HG03103 (cell line): ENCODE data around the gene DSCAM.
"Not testable (repeated sequence)": the region's sequence is repeated elsewhere in the genome, so short reads cannot be mapped to it uniquely, and the experiment has no call there.

ENCODE experiments used
- ATAC-seq: cut with Tn5 transposase; IDR thresholded peaks from one replicate; pipeline ENCODE4 v1.9.1; 2021; ENCODE audit warnings: low read depth; ENCODE audit not compliant: unreplicated experiment

DSCAM gene

GRCh38 chr21:40355076-40355475 is 491.9 kb downstream of the DSCAM start:
- ATAC-seq: no peak

DNA sequence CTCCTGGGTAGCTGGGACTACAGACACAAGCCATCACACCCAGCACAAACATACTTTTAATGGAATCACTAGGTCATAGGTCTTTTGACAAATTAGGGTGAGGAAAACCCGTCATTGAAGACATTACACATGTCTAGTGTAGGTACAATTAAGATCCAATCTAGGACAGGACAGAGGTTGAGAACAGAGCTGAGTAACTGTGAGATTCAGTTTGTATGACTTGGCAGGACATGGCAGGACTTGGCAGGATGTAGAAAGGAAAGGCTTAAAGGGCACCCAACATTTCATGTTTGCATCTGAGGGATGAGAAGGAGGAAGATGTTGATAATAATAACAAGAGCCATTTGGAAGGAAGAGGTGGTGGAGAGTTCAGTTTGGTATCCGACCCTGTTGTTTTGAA is 496.0 kb downstream of the DSCAM start:
- no peak for ATAC-seq

DNA sequence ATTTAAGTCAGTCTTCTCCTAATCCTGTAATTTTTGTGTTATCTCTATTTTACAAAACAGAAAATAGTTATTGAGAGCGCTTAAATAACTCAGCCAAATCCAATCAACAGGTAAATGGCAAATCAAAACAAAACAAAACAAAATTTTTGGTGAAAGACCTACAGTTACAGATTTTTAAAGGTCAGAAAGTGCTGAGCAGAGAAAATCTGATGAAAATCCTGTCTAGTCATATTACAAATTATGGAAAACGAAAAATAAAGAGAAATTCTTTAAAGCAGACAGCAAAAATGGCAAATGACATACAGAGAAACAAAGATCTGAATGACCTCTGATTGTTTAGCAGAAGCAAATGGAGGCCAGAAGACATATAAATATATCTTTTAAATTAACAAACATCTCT is 497.4 kb downstream of the DSCAM start:
- no peak for ATAC-seq

DNA sequence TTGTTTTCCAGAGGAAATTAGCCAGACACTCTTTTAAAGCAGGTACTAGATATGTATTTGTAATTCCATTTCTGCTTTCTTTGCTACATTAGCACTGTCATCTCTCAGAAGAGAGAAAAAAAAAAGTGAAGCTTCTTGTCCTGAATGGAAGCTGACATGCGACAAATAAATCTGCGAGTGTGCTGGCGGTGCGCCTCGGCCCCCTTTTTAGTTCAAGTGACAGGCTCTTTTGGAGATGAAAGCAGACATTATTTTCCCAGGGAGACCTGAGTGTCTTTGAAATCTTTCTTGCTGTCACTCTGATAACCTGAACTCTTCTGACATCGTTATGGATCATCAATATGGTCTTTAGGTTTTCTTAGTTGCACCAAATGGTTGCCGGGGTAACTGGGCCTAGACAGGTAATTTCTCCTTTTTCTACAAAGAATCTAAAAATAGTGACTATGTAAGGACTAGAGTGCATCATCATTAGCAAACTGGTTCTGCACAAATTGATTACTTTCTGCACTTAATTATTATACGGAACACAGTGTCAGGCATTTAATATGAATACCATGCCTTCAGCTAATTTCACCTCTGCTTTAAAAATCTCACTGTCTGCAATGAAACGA is 501.1 kb downstream of the DSCAM start:
- ATAC-seq: no peak

DNA sequence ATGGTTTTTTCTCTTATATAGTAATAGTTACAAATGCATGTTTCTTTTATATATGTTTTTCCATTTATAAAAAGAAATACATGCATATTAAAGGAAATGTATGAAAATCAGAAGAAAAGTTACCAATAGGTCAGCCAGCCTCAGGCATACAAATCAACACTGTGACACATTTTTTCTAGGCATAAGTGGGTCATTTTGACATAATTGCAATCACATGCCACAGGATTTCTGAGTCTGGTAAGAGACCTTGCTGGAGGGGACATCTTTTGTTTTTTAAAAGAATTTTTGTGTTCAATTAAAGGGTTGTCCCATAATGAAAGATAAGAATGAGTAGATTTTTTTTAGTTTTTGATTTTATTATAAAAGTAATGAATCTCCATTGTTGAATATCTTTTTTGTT is 506.6 kb downstream of the DSCAM start:
- no peak for ATAC-seq

GRCh38 chr21:40339050-40339449 is 507.9 kb downstream of the DSCAM start:
- no peak for ATAC-seq

GRCh38 chr21:40337981-40338380 is 509.0 kb downstream of the DSCAM start:
- ATAC-seq: no peak

- no peak for ATAC-seq
These were observed 511.3 kb downstream of the DSCAM start for GRCh38 chr21:40335704-40336103.

DNA sequence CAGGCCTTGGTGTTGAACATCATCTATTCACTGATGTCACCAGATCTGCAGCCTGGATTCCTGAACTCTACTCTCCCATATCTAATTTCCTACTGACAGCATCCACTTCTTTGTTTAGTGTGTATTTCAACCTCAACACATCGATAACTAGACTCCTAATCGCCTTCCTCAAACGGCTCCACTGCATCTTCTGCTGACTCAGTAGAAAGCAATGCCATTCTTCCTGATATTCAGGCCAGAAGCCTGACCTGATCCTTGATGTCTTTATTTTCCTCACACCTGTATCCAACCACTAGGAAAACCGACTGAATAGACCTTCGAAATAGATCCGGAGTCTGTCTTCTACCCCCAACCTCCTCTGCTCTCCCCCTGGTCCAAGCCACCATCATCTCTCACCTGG is 512.8 kb downstream of the DSCAM start:
- ATAC-seq: no peak

DNA sequence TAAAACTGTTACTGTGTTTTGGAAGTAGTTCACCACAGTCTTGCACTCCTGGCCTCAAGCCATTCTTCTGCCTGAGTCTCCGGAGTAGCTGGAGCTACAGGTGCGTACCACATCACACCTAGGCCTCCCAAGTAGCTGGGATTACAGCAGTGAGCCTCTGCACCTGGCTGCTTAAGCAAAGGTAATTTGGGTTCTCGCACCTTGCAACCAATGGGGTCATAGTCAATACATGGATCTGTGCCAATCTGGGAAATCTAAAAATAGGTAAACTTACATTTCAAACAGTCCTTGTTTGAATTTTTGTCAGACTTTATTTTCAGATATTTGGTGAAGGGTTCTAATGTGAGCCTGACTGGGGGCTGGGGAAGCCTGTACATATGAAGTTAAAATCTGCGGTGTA is 513.2 kb downstream of the DSCAM start:
- no peak for ATAC-seq

DNA sequence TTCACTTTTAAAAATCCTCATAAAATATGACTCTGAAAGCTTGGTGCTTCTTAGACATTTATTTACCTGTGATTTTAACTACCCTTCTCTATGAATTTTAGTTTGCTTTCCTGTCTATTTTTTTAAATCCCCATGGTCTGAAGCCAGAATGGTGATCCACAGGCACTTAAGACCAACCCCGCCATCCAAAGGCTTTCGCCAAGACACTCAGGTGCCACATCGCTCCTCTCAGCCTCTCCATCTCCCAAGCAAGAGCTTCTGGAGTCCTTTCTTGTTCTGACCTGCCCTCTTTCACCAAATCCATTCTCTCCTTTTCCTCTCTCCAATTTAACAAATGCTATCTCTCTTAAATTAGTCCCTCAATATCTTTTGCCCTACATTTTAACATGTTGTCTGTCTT is 515.2 kb downstream of the DSCAM start:
- ATAC-seq: no peak

- ATAC-seq: no peak
These were observed 515.8 kb downstream of the DSCAM start for GRCh38 chr21:40331172-40331571.

DNA sequence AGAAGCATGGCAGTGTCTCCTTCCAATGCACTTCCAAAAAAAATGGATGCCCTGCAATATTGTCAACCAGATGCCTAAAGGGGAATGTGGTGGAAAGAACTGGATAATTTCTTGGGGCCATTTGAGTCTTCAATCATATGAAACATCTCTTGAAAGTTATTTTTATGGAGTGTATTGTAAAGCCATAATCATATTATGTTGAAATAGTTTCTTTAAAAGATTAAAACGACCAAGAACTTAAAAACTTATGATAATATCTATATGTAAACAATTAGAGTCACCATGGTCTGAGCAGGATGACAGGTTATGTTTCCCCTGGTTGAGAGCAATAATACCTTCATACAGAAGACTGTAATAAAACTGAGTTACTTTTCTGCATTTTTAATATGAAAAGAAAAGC is 522.6 kb downstream of the DSCAM start:
- ATAC-seq: no peak

DNA sequence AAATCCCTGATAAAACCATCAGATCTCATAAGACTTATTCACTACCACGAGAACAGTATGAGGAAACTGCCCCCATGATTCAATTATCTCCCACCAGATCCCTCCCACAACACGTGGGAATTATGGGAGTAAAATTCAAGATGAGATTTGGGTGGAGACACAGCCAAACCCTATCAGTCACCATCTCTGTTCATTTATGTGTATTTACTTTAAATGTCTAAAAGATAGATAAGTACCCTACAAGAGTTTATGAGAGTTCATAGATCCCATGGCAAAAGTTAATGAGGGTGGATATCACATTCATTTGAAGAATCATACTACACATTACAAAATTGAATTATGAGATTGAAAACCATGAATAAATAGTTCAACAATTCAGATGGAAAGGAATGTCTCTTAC is 526.2 kb downstream of the DSCAM start:
- ATAC-seq: not testable (repeated sequence)

- ATAC-seq: no peak
These were observed 528.6 kb downstream of the DSCAM start for GRCh38 chr21:40318371-40318770.

DNA sequence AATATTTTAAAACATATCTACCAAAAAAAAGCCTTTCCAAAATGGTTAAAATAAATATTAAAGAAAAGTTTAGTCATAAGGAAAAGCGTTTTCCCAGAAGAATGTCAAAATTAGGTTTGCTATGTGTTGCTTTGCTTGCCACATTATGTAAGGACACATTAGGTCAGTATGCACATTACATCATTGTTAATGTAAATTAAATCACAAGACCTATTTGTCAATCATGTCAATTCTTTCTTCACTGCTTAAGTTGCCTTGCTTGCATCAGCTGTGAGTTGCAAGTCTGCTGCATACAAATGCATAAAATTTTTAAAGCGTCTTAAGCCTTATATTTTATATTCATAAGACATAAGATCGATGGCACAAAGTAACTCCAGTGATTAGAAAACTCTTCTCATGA is 530.9 kb downstream of the DSCAM start:
- no peak for ATAC-seq

DNA sequence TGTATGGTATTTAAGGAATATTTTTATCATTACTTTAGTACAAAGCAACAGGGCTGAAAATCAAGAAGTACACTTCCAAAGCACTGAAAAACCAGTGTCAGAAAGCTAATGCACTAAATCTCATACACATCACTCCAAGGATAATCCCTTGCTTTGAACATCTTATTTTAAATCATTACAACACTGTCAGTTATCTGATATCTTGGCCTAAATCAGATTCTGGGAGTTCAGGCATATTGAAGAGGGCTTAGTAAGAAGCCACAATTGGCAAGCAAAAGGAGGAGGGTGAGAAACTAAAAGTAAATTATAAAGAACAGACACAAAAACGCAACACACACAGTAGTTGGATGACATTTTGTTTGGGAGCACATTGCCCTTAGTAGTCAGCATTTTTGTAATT is 531.3 kb downstream of the DSCAM start:
- no peak for ATAC-seq

GRCh38 chr21:40313260-40313659 is 533.7 kb downstream of the DSCAM start:
- ATAC-seq: no peak

GRCh38 chr21:40300300-40300699 is 546.7 kb downstream of the DSCAM start:
- ATAC-seq: no peak

- ATAC-seq: no peak
These were observed 547.5 kb downstream of the DSCAM start for GRCh38 chr21:40299451-40299850.

DNA sequence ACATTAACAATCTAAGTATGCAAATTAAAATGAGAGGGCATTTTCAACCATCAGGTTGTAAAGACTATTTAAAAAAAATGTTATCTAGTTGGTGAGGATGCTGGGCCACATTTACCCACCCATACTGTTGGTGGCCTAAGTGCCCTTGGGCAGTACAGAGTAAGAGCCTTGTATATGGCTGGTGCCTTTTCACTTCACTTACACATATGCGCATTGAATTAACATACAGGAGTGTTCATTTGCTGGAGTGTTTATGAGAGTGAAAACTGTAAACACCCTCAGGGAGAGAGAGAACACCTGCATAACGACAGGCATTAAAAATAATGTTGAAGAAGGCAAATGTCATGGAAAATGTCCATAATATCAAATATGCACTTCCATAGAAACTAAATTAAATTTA is 552.6 kb downstream of the DSCAM start:
- ATAC-seq: no peak

GRCh38 chr21:40291560-40291959 is 555.4 kb downstream of the DSCAM start:
- no peak for ATAC-seq

- ATAC-seq: no peak
These were observed 562.5 kb downstream of the DSCAM start for GRCh38 chr21:40284409-40284808.
